GM12891 (cell line): ENCODE measurements around the gene SPIRE2.

Source experiments
- POLR2A ChIP-seq: IDR thresholded peaks from 2 replicates; pipeline ENCODE4 v1.6.1; 2011; ENCODE audit warnings: low read depth, low read length, control low read depth
- POLR2AphosphoS5 ChIP-seq: IDR thresholded peaks from 2 replicates; pipeline ENCODE4 v1.6.1; 2011; ENCODE audit warnings: low read depth, low read length, control low read depth
- TAF1 ChIP-seq: IDR thresholded peaks from 2 replicates; pipeline ENCODE4 v1.6.1; 2011; ENCODE audit warnings: low read depth, low read length, control low read depth

DNA sequence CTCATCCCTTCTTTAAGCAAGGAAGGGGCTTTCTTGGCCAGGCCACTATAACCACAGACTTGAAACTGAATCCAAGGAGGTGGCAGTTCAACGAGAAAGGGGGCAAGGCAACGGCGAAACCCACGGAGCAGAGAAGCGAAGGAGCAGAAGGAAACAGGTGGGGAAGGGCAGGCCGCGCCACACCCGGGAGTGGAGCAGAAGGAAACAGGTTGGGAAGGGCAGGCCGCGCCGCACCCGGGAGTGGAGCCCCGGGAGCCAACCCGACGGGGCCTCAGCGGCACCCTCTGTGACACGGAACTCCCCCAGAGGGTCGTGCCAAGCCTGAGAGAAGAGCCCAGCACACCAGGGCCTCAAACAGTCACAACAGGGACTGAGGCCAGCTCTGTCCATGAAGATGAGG is 32.2 kb upstream of the SPIRE2 start:
- TF ChIP-seq POLR2A (no peak), TAF1 (no peak), POLR2AphosphoS5 (no peak)
